GM21367 (cell line): ENCODE measurements around the gene RPS6KL1.

ENCODE experiments used
- ATAC-seq: cut with Tn5 transposase; IDR thresholded peaks from one replicate; pipeline ENCODE4 v1.9.1; 2021; ENCODE audit not compliant: unreplicated experiment

RPS6KL1 gene

DNA sequence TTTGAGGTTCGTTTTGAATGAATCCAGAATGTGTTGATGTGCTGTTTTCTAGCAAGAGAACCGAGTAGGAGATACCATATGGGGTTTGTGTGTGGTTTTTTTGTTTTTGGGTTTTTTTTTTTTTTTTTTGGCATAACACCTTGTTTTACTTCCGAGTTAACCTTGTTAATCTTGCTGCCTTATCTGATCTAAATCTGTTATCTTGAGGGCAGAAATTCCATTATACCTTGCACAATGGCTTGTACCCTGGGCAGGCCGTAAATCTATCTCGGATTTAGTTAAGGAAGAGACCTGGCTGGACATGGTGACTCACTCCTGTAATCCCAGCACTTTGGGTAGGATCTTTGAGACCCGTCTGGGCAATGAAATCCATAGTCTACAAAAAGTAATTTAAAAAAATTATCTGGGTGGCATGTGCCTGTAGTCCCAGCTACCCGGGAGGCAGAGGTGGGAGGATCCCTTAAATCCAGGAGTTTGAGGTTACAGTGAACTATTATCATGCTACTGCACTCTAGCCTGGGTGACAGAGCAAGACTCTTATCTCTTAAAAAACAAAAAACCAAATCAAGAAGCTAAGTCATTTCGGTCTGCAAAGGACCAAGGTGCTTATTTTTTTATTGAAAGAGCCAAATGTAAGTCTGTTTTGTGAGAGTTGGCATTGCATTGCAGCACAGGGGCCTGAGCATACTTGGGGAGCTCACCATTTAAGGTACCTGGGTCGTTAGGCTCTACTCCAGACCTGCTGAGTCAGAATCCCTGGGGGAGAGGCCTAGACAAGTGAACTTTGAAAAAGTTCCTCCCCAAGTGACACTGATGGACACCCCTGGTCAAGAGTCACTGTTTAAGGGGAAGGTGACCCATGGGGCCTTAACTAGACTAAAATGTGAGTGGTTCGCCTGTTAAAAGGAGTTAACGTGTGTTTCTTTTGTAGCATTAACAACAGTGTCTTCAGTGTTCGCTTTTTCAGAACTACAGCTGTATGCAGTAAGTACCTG lies 34.6 kb downstream of the RPS6KL1 start:
- no peak for ATAC-seq

DNA sequence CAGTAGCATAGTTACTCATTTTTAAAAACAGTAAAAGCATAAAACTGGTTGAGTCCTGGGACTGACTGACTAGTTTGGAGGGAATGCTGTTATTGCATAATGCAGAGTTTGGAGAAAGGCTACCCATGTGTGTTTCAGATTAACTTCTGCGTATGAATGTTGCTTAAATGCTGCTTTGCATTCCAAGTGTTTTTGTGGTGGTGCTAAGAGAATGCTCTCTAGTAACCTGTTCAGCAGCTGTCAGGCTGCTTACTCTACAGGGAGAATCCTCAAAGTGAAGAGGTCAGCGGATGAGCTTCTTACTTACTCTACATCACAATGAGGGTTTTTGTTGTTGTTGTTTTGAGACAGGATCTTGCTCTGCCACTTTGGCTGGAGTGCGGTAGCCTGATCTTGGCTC lies 37.1 kb downstream of the RPS6KL1 start:
- no peak for ATAC-seq

DNA sequence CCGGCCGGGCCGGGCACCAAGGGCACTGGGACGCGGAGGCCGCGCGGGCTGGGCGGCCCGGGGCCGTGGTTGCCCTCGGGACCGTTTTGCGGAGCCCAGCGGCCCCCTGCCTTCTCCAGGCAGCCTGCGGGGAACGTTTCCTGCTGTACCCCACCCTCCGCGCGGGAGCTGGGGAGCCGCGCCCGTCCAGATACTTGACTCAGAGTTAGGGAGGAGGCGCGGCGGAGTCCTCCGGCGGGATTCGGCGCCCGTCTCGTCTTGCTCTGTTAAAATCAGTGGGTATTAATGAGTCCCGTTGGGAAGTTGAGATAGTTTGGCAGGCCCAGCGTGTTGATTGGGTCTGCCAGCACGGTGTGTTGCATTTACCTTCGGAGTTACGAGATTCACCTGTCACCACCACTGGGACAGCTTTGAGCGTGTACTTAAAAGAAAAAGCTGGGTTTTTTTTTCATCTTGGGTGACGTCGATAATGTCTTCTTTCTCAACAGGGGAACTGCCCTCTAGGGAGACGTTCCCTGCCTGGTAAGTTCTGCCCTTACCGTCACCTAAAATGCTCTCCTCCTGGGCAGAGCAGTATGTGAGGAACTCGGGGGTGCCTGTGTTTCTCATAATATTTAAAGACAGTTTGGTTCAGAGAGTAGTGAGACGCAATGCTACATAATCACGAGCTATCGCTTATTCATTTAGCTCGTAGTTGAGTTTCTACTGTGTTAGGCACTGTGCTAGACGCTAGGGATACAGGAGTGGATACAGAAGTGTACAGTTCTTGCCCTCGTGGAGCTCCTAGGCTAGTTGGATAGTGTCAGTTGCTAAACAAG lies 40.7 kb downstream of the RPS6KL1 start:
- ATAC-seq, result peak; percentile 21

DNA sequence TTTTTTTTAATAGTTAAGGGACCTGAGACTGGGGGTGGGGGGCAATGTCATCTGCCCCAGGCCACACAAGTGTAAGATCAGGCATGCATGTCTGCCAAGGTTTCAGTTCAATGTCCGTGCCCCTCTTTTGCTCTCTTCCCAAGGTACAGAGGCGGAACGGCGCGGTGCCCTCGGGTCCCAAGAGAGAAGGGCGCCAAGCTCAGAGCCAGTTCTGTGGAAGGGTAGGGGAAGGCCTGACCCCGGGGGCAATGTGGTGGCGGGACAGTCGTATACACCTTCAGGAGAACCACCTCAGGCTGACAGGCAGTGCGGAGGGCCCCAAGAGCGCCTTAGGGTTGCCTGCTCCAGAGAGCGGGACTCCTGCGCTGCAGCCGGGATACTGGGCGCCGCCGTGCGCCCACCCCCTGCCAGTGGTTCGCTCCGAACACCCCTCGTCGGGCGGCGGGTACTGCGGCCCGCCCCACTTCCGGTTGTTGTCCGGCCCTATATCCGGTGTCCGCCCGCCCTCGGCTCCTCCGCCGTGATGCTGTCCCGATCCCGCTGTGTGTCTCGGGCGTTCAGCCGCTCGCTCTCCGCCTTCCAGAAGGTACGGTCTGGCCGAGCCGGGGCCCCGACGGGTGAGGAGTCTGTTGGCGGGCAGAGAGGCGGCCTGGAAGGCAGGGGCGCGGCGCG lies 41.5 kb downstream of the RPS6KL1 start, which contains the start of gene DLST:
DLST (plus strand) TSS at position 486 of the 672 bp plus-strand sequence; CDS start at position 524, 38 bp downstream.
- ATAC-seq, result peak; percentile 83

DNA sequence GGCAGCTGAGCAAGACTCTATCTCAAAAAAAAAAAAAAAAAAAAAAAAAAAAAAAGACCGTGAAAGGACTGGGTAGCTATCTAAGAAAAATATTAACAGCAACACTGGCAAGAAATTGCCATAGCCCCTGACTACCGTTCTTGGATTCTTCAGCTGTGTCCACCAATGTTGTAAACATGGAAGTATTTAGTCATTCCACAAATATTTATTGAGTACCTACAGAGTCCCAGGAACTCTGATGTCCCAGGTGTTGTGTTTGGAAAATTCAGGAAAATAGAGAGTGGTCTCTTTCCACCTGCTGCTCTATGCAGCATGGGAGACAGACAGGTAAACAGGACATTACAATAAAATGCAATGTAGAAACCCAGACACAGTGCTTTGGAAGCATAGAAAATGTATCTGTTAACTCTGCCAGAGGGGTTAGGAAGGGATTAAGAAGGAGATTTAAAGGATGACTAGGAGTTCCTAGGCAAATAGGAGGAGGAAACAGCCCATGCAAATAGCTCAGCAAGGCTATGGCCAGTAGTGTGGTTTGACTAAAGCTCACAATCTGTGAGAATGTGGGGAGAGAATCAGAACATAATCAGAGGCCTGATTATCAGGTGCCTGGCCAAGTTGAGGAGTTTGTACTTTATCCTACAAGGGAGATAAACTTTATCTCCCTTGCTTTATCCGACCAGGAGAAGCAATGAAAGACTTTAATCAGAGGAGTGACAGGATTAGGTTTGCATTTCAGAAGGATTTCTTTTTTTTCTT lies 43.5 kb downstream of the RPS6KL1 start:
- ATAC-seq, result no peak

DNA sequence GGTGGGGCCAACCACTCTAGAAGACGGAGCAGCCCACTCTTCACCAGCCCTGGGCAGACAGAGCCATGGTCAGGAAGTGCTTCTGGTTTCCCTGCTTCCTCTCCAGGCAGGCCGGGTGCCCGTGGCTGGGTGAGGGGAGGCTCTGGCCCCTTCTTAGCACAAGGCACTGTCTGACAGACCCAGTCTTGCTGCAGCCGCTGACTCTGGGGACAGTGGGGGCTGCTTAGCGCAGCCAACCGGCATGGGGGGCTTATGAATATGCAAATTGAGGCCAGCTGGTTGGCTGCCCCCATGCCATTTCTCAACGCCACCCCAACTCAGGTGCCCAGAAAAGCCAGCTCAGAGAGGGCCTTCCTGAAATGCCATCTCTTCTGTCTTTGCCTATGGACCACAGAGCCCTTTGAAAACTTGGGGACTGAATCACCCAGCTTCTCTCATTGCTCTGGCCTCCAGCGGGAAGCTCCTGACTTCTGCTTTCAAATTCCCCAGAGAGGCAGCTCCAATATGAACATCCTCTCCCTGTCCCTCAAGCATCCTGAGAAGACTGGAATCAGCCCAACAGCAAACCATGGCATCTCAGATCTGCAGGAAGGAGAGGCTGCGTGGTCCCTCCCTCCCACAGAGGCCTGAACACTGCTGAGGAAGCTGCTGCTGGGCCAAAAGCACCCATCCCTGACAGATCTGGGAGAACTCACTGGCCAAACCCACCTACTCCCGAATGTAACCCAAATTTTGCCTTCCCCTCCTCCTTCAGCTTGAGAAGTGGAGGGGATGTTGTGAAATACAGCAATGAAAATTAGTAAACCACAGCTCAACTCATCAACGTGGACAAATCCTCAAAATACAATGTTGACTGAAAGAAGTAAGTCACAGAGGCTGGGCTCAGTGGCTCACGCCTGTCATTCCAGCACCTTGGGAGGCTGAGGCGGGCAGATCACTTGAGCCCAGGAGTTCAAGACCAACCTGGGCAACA lies 46.8 kb downstream of the RPS6KL1 start, which contains the start of gene PROX2:
PROX2 (minus strand) TSS at position 205 of the 973 bp plus-strand sequence. CDS start 12,311 bp downstream, outside the sequence.
- ATAC-seq, result no peak

DNA sequence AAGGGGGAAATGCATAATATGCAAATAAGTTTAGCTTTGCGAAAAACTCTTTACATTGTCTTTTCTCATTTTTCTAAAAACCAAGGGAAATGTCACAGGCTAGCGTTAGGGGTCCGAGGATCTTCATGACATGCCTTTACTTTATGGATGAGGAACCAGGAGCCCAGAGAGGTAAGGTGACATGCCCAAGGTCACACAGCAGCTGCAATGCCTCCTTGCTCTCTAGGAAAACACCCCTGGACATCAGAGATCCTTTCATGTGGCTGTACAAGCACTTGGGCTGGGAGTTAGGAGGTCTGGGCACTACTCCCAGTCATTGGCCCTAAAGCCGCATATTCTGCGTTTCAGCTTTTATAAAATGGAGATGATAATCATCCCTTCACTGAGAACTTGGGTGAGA lies 47.9 kb downstream of the RPS6KL1 start:
- no peak for ATAC-seq

DNA sequence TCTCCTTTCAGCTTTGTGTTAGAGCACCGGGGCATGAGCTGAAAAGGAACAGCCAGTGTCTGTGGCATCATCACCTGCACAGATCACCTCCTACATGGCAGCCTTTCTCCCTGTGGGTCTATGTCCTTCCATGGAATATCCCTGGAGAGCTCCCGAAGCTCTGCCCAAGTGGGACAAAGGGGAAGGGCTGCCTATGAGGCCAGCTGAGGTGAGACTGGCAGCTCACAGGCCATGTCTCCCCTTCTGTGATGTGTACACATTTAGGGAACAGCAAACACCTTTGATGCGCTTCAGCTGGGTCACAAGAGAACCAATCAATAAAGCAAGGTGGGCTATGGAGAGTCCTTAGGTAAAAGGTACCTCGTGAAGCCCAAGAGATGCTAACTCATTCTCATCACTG lies 51.2 kb downstream of the RPS6KL1 start:
- no peak for ATAC-seq

DNA sequence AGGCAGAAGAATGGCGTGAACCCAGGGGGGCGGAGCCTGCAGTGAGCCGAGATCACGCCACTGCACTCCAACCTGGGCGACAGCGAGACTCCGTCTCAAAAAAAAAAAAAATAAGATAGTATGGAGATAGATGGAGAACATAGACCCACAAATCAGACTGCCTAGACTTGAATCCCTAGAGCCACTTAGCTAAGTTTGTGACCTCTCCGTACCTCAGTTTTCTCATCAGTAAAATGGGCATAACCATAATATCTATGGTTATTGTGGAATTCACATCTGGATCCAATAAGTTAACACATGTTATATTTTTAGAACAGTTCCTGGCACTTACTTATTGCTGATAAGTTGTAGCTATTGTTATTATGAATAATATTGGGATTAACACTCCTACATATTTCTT lies 54.3 kb downstream of the RPS6KL1 start:
- ATAC-seq, result no peak

DNA sequence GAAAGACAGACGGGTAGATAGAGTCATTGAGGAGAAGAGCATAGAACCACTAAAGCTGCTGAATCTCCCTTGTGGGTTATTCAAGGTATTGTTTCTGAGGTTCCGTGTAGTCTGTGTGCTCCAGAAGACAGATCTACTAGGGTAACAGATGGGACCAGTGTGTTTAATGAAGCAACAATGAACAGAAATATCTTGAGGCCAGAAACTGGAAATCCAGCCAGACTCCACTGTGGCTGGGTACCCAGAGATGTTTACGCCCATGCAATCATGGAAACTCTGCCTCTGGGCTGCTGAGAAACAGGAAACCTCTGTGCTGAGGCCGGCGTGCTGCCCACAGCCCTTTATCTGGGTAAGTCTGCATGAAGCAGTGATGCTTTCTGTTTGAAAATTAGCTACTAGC lies 55.4 kb downstream of the RPS6KL1 start:
- ATAC-seq, result no peak

DNA sequence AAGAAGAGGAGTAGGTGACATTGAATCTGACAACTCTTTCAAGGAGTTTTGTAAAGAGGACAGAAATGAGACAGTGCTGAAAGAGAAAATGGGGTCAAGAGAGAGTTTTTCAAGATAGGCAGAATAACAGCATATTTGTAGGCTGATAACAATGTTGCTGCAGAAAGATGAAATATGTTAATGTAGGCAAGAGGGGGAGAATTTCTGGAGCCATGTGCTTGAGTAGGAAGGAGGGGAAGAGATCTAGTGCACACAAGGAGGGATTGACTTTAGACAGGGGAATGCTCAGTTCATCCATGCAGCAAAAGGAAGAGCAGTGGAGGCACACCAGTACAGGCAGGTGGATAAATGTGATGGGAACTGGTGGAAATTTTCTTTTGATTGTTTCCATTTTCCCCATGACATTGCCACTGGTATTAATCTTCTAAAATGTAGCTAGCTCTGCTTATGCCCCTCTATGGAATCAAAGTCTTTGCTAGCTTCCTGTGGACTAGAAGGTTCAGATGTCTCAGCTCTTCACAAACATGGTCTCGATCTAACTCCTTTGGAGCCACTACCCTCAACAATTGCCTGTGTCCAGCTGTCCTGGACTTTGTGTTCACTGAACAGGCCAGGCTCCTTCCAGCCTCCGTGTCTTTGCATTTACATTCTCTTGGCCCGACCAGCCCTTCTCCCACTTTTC lies 56.2 kb downstream of the RPS6KL1 start:
- no peak for ATAC-seq

DNA sequence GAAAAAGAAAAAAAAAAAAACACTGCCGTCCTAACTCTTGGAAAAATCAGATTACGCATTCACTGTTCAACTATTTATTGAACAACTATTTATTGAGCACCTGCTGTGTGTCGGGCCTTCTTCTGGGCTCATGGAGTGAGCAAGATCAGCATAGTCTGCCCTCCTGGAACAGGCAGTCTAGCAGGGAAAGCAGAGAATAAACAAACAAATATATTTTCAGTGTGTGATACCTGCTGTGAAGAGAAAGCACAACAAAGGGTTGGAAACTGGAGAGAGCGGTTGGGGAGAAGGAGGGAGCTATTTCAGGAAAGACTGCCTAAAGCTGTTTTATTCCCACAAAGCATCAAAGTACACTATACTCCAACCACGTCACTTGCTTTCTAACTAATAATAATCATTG lies 57.9 kb downstream of the RPS6KL1 start:
- ATAC-seq, result no peak

DNA sequence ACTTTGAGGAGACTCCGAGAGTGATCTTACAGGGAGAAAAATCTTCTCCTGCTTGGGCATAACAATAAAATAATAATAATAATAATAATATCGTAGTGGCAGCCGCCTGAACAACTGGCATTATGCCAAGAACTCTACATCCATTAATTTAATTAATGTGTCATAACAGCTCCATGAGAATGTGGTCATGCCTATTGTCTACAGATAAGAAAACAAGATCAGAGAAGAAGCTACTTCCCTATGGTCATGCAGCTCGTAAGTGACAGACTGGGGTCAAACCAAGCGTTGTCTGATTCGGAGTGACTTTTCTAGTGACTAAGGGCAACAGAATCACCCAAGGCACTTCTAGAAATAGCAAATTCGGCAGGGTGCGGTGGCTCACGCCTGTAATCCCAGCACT lies 58.9 kb downstream of the RPS6KL1 start:
- ATAC-seq, result no peak

DNA sequence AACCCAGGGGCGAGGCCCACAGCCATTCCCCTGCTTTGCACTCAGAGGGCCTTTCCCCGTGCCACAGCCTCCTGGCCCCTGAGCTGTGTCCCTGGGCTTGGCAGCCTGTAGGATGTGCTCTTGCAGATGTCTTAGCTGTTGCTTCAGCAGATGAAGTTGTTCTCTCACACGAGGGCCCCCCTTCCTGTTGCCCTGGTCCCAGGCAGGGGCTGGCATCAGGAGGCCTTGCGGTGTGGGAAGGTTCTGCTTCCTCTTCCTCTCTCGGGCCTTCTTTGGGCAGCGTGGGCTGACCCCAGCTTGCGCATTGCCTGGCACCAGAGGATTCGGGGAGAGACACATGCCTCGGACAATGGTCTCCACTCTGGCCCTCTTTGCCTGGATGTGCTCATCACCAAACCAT lies 59.8 kb downstream of the RPS6KL1 start:
- no peak for ATAC-seq

DNA sequence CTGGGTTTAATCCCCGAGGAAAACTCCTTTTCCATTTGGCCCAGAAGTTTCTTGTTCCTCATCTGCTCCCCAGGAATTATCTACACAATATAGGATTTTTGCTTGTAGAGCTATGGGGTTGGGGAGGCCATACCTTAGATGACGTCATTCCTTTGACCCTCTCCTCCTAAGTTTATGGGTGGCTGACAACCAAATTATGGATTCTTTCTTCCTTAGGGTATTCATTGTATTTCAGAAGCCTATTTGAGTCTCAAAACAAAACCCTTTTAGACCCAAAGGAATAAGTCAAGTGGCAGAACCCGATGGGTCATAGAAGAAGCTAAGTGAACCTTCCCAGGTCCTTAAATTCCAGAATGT lies 61.3 kb downstream of the RPS6KL1 start:
- no peak for ATAC-seq

DNA sequence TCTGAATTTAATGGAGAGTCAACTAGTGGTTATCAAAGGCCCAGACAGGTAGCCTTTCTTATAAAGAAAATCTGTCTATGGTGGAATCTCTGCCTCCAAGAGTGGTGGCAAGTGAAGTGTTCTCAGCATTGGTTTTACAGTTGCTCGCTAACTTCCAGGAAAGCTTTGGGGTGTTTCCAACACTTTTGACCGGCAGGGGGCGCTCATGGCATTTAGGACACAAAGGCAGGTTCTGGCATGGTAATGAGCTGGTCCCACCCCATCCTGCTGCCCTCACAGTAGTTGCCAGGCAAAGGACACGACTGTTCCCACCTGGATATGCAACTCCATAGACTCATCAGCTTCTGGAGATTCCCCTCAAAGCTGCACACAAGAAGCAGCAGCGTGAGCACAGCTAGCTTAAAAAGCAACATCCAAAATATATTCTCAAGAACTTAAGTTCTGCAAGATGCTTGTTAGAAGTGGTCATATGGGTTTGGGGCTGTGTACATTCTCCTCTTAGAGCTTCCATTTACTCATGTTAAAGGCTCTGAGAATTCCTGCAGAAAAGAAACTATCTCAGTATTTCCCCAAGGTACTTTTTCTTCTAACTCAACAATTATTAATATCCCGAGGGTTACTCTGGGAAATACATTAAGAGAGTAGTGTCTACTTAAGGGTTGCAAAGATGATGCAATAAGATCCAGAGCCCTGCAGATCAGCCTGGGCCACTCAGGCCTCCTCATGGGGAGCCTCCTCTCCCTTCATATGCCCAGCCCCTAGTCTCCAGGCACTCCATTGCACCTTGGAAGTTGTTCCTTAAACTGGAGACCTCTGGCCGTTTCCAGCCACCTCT lies 61.9 kb downstream of the RPS6KL1 start:
- ATAC-seq, result no peak

DNA sequence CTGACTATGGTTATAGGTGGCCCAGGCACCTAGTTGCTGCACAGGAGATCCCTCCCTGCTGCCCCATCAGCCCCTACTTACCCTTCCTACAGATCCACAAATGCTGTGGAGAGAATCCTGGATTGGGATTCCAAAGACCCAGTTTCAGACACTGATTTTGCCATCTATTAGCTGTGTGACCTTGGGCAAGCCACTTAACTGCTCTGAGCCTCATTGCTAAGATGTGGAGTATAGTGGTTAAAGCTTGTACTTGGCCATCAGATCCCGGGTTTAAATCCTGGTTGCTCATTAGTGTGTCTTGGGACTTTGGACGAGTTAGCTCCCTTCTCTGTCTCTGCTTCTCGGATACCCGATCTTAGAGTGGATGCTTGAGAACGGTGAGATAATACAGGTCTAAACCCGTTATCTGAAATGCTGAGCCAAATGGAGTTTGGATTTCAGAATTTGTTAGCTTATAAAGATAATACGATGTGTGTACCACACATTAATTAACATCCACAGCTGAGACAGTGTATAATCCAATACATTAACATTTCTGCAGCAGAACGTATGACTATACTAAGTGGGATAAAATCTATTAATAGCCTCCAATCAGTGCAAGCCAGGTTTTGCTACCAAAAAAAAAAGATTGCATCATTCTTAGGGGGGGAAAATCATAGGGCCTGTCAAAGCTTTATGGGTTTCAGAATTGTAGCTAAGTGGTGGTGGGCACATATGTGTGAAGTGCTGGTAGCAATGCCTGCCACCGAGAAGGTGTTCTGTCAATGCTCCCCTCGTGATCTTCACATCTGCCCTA lies 63.1 kb downstream of the RPS6KL1 start:
- no peak for ATAC-seq
